Activated CD8-positive, alpha-beta memory T cell treated with anti-CD3 and anti-CD28 coated beads for 1 hour (primary cell): ENCODE data around the gene OTP.

Experiments
- DNase-seq, 2 donors: peaks; one replicate each; pipeline ENCODE4 v3.0.0-alpha.2; 2020; ENCODE audit warnings: low read depth in 1 of 2; ENCODE audit errors: extremely low read depth in 1 of 2

Gene OTP

DNA sequence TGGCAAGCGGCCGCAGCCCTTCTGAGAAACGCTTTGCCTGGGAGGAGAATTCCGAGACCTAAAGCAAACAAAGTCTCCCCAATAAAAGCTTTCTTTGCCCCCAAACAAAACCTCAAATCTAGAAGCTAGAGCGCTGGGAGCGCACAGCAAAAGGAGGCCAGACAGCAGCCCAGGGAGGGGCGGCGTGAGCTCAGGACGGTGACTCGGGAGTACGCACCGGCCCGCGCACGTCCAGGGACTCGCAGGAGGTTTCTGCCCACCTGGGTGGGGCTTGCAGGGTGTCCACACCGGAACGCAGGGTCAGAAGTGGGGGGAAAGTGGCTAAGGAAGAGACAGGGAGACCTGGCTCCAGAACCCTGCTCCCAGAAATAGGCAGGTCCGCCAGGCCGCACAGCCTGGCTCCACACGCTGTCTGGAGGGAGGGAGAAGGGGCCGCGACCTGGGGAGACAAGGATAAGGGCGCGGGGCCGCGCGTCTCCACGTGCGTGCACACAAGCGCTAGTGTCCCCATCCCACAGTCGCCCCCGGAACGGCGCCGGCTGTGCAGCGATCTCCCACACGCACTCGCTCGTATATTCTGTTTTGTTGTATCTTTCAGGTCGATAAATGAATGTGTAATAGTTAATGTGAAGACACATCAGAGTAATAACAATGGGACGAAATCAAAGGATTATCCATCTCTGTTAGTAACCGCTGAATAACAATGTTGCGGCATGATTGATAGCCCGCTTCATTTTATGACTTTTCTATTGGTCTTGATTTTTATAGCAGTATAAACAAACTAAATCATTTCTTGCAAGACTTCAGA, 2.3 kb upstream of the OTP start:
- no peak for DNase-seq

- no peak for DNase-seq
Observed at GRCh38 chr5:77638763-77639671, 504 bp upstream of the OTP start.

GRCh38 chr5:77637170-77637997, 1.1 kb downstream of the OTP start:
- no peak for DNase-seq

- no peak for DNase-seq
Observed at GRCh38 chr5:77636641-77637169, 1.8 kb downstream of the OTP start.

DNA sequence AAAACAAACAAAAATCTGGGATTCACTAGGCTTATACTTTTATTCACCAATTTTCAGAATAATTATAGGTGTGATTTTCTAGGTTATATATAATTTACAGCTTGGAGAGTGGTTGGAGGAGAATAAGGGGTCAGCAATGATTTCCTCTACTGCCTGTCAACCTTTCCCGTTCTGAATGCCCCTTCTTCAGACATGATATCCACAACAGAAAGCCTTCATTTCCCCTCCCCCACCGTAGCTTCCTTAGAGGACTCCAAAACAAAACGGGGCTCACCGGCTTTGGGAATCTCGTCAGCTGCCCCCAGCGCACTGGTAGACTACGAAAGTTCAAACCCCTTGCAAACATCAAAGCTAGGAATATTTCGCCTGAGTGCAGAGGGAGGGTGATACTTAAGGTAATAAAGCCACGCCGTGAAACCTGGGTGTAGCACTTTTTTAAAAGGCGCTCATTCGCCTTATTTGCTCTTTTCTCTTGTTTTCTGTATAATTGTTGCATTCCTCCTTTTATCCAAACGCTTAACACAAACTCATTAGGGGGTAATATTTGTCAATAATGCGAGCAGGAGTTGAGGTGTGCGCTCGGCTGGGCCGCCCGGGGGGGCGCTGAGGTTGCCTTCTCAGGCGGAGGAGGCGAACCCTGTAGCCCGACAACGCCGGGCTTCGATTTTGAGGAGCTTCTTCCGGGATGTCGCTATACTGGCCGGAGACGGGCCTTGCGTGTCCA, 2.4 kb downstream of the OTP start:
- no peak for DNase-seq

DNA sequence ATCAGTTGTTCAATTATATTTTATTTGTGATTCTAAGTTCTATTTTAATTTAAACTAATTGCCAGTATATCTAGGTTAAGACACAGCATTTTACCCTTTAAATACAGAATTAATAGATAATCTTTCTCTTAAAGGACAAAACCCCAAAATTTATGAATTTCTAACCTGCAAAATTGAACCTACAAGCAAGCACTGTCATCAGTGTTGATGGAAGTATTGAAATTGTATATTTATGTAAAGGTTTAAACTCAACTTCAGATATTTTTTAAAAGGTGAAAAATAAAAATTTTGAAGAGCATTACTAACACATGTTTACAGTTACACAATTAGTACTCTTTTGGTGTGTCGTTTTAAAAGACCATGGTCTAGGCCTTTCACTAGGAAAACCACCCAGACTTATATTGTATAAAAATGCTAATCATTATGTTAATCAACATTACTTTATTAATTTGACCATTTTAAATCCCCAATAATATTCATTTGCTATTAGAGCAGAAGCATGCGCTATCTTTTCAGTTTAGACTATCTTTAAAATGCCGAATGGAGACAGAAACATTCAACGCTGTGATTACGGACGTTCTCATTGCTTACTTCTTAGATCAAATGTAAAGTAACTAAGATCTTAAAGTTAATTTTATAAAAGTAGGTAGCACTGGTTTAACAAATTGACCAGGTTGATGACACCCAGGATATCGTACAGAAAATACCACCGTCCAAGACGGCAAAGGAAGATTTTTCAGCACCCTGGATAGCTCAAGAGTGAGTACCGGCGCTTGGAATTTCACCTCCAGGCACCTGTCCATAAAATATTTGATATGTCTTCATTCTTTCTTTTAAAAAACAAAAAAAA, 3.2 kb downstream of the OTP start:
- no peak for DNase-seq

DNA sequence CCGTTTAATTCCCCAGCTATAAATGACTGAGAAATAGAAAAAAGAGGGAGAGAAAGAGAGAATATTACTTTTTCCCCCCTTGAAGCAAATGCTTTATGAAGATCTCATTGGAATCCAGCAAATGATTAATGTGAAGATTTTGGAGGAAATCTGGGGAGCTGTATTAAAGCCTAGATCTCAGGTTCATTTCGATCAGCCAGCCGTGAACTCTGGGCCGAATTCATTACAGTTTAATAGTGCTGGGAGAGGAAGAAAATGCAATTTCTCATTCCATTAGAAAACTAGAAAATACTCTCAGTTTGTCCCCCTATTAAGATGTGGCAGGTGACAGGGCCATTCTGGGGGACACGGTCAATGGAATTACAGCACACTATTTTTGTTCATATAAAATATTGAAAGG, 4.8 kb downstream of the OTP start:
- DNase-seq: no peak

- no peak for DNase-seq
Observed at GRCh38 chr5:77633207-77633675, 5.3 kb downstream of the OTP start.

- DNase-seq: no peak
Observed at GRCh38 chr5:77632526-77633206, 5.8 kb downstream of the OTP start.

DNA sequence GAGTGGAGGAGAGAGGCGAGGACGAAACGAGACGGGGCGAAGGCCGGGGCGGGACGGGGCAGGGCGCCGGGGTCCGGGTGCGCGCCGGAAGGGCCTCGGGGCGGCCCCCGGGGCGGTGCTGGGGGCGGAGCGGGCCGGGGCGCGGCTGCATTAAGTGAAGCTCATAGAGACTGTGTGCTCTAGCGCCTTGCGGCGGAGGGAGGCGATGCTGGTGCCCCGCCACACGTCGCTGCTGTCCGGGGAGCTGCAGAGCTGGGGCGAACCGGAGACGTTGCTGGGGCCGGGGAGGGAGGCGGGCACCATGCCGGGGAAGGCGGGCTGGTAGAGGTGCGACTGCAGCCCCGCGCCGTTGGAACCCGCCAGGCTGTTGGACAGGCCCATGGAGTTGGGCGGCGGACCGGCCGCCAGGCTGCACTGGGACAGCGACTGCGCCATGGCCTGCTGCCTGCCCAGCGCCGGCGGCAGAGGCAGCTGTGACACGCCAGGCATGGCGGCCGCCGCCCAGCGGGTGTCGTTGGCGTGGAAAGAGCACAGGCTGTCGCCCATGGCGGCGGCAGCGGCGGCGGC, 8.3 kb downstream of the OTP start:
- DNase-seq: no peak

- no peak for DNase-seq
Observed at GRCh38 chr5:77629509-77630113, 8.9 kb downstream of the OTP start.

DNA sequence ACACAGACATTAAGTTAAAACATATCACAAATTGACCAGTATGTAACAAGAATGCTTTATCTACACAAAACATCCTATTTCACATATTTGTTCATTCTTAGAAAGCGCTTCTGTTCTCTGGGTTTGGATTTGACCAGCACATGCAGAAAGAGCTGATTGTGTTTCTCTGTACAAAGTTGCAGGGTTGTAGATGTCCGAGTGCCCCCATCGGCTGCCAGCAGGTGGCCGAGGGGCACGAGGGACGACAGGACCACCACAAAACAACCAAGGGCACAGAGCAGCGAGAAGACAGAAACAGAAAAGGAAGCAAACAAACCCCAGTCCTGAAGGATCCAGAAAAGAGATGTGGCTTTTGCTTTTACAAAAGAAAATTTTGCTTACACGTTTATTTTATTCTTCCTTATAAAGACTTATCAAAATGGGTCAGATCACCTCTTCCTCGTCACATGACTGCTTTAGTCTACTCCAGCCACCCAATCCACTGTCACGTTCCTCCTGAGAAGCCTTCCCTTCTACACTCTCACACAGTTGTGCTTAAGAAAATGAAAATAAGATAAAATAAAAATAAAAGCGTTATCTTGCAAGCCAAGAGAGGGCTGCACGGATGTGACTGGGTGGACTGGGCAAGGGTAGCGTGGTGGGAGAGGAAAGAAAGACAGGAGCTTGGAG, 9.5 kb downstream of the OTP start:
- DNase-seq: no peak

DNA sequence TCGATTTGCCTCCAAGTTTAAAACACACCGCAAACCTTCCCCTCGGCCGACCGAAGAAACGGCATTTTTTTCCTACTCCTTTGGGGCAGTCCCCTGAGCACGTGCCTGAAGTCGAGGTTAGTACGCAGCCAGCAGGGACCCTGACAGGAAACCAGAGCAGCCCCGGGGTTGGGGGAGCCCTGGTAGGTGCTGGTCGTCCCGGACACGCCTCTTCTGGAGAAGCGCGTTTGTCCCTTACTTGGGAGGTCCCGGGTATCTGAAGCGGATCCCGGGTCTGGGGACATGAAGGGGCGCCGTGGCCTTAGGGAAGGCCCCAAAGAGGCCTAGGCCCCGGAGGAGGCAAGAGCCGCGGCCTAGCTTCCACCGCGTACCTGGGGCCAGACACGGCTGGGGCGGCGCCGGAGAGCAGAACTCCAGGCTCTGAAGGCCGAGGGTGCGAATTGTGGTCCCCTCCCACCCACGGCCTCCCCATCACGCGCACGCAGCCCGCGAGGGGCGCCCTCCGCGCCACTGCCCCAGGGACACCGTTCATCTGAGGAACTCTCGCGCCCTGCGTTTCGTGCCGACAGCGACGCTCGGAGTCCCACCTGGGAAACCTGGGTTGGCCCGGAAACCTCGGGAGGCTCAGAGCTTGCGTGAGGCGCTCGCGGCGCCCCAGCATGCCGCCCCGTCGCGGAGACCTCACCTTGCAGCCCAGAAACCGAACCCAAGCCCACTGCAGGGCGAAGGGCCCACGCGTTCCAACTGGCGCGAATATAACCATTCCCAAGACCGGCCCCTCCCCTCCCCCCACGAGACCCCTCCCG, 10.4 kb downstream of the OTP start:
- DNase-seq: no peak

GRCh38 chr5:77623203-77623740, 15.2 kb downstream of the OTP start:
- DNase-seq: no peak

- DNase-seq: no peak
Observed at GRCh38 chr5:77621440-77621839, 17.1 kb downstream of the OTP start.

GRCh38 chr5:77620405-77620804, 18.1 kb downstream of the OTP start:
- no peak for DNase-seq
